ENCODE data around the gene IL1RN.

The IL1RN gene

DNA sequence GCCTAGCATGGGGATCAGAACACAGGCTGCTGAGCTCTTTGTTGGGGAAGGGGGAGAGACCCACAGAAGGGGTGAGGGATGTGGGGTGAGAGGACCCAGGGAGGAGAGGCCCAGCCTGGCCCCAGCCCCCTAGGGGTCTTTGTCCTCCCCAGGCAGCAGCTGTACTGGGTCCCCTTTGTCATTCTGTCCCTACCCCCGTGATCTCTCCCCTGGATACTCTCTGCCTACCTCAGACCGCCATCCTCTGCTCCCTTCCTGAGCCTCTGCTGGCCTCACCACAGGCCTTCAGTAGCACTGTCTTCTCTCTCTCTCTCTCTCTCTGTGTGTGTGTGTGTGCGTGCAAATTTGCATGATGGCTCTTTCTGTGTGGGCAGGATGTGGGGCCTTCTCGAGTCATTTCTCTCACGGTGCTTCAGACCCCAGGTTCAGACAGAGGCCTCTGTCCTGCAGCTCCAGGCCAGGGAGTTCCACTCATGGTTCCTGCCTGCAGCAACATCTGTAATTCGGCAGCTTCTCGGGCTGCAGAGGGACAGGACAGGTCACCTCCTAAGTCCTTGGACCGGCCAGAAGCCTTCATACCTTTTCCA is 47.7 kb downstream of the IL1RN start:
- DNase-seq = no peak

GRCh38 chr2:113175736-113176695 is 48.6 kb downstream of the IL1RN start:
- DNase-seq = no peak

DNA sequence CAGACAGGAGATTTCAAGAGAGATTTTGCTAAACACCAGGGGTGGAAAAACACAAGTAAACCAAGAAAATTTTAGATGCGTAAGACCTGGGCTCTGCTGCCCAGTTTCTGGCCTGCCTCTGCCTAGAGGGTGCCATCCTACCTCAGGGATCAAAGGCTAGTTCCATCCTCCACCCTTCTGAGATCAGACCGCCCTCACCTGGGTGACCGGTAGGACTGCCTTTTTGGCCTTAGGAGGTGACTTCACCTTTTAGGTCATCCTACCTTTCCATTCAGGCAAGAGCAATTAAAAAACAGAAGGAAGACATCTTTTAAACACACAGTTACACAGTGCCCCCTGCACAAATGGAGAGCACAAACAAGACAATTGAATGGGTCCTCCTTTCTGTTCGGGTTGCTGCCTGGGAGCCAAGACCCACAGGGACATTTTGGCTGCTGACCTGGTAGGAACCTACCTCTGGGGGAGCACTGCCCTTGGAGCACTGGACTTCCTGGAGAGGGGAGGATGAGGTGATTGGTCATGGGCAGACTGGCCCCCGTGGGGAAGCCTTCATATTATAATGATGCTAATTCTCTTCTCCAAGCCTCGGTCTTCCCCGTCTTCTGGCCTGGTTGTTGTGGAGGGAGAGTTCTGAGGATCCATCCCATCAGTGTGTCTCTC is 49.4 kb downstream of the IL1RN start:
- no peak for DNase-seq

- DNase-seq = no peak
These were observed 50.8 kb downstream of the IL1RN start for GRCh38 chr2:113178069-113178746.

GRCh38 chr2:113178891-113179290 is 51.5 kb downstream of the IL1RN start:
- no peak for DNase-seq

GRCh38 chr2:113179446-113180045 is 52.1 kb downstream of the IL1RN start:
- no peak for DNase-seq

GRCh38 chr2:113180131-113180946 is 52.9 kb downstream of the IL1RN start:
- DNase-seq = no peak

DNA sequence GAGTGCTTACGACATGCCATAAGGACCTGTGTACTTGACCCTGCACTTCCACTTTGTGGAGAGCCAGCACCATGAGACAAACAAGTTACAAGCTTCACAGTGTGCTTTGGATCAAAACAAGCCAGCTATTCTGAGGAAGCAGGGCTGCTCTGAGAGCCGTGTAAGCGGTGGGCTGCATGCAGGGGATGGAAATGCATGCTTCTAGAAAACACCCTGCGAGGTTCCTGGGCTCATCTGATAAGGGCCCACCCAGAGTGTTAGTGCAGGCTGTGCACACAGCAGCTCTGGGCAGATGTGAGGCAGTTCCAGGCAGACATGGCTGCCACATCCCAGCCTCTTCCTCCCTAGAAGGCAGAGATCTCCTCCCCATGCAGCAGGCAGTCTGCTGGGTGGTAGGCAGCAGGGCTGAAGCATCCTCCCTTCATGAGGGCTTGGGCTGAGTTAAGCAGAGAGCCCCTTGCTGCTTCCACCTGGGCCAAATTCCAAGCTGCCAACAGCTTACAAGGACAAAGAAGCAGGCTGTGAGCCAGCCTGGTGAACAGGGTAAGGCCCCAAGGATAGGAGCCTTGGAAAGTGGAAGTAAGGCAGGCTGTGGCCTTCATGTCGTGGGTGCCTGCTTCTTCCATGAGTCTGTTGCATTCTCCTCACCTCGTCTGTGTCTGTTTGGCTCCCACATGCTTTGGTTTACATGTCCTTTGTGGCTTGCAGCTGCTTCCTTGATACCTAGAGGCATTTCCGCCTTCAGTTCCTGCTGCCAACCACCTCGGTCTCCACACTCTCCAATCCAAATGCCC is 54.1 kb downstream of the IL1RN start:
- peak; percentile 7 for DNase-seq

DNA sequence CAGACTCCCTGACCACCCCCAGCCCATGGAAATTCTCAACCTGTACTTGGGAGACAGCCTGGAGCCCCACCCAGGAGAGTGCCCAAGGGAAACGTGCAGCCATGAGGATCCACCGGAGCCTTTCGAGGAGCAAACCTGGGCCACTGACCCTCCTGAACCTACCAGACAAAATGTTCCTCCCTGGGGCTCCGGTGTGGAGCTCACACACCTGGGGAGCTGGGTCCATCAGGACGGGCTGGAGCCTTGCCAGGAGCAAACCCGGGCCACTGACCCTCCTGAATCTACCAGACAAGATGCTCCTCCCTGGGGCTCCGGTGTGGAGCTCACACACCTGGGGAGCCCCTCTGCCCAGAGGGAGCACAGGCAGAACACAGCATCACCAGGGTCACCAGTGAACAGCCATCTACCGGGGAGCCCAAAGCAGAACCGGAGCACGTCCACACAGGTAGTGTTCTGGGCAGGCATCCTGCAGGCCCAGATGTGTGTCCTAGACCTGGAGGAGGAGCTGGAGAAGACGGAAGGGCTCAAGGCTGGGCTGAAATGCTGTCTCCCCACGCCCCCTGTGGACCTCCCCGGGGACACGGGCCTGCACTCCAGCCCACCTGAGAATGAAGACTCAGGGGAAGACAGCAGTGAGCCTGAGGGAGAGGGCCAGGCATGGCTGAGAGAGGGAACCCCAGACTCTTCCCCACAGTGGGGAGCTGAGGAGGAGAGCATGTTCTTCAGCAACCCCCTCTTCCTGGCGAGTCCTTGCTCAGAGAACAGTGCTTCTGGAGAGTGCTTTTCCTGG is 55.3 kb downstream of the IL1RN start:
- no peak for DNase-seq

GRCh38 chr2:113183264-113183663 is 55.9 kb downstream of the IL1RN start:
- no peak for DNase-seq
